Measurements from ENCODE around the gene SEC62. TPM values are rescaled to one million over a fixed set of nuclear protein-coding genes. Genes with fewer than 3 reads are reported as not detected.

The SEC62 gene
- total and polyA plus RNA-seq, 2 donors from 2014 or later, result 131 to 139 TPM

GRCh38 chr3:169968224-169968885 lies 1.7 kb downstream of the SEC62 start:
- peaks cover 4 to 5% (median 5%) of the 10 kb centered on the region in 3 donors for H3K4me1 ChIP-seq (ENCODE audit: control insufficient read depth in 2 of 3, insufficient read depth in 2 of 3, low read depth in 1 of 3, low read length in 3 of 3)
- H3K9ac ChIP-seq (ENCODE audit: low read length in 3 of 3), result peak overlapping the region; percentile 50 to 98 (median 86)
- H3K4me3 ChIP-seq (ENCODE audit: low read length in 3 of 3), result peak overlapping the region; percentile 33 to 96 (median 95)
- peaks cover 0 to 4% (median 0%) of the 10 kb centered on the region in 3 donors for H3K36me3 ChIP-seq (ENCODE audit: control insufficient read depth in 2 of 3, insufficient read depth in 3 of 3, low read length in 3 of 3)
- H3K9me3 ChIP-seq (ENCODE audit: control insufficient read depth in 2 of 3, insufficient read depth in 1 of 3, low read length in 3 of 3), result no peaks in the 10 kb centered on the region
- H3K27me3 ChIP-seq (ENCODE audit: control insufficient read depth, insufficient read depth, low read length), result no peaks in the 10 kb centered on the region
- FAIRE-seq (no peak), DNase-seq (peak in 1 of 5 donors; percentile 7)
- peak overlapping the region in 1 of 2 donors; percentile 23 for H3K27ac ChIP-seq (ENCODE audit: low read depth in 2 of 2, low read length in 2 of 2)
- TF ChIP-seq CTCF (IDR thresholded peaks at IDR 0.05; ENCODE audit: borderline replicate concordance, extremely low read depth, insufficient read depth), result no peak
- intact Hi-C loops (cut with DNase I), result no loop called here

DNA sequence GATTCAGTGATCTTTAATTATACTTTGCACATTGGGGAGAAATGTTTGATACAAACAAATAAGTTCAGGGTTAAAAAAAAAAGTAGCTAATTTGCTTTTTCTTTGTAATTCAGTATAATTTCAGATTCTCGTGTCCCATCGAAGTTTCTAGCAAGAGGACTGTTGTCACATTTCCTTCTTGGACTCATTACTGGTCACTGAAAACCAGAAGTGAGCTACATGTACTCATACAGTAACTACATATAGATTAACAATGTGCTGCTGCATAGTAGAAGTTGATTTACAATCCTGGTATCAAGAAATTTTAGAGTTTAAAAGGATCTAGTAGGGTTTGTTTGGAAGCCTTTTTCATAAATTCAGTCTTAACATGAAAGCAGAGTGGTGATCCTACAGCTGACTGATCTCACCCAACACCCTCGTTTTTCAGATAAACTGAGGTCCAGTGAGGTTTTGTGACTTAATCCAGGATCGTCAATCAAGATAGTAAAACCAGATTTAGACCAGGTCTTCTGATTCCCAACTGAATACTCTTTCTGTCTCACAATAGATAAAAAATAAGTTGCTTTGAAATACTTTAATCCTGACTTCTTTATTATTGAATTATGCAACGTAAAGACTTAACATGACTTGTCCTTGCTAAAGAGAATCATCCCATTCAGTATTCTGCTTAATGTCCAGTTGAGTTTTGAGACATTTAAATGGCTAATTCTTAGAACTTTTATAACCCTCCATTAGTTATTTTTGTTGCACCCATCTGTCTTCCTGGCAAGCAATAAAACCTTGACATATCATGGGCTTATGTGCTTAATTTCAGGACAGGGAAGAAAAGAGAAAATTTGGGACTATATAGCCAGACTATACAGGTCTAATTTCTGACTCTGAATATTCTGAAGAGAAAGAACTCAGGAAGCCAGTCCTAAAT lies 2.8 kb downstream of the SEC62 start:
- DNase-seq (peak in 1 of 5 donors; percentile 18), FAIRE-seq (no peak)
- Histone ChIP-seq H3K9me3 (ENCODE audit: control insufficient read depth in 2 of 3, insufficient read depth in 1 of 3, low read length in 3 of 3) (no peaks in the 10 kb centered on the region), H3K27me3 (ENCODE audit: control insufficient read depth, insufficient read depth, low read length) (no peaks in the 10 kb centered on the region), H3K9ac (ENCODE audit: low read length in 3 of 3) (no peak overlapping the region), H3K27ac (ENCODE audit: low read depth in 2 of 2, low read length in 2 of 2) (no peak overlapping the region), H3K36me3 (ENCODE audit: control insufficient read depth in 2 of 3, insufficient read depth in 3 of 3, low read length in 3 of 3) (peaks cover 0 to 4% (median 0%) of the 10 kb centered on the region in 3 donors), H3K4me1 (ENCODE audit: control insufficient read depth in 2 of 3, insufficient read depth in 2 of 3, low read depth in 1 of 3, low read length in 3 of 3) (peaks cover 4 to 5% (median 5%) of the 10 kb centered on the region in 3 donors), H3K4me3 (ENCODE audit: low read length in 3 of 3) (no peak overlapping the region)
- TF ChIP-seq CTCF (IDR thresholded peaks at IDR 0.05; ENCODE audit: borderline replicate concordance, extremely low read depth, insufficient read depth), result no peak
- intact Hi-C loops (cut with DNase I), result no loop called here

GRCh38 chr3:169970847-169971246 lies 4.2 kb downstream of the SEC62 start:
- intact Hi-C loops (cut with DNase I), result no loop called here
- no peak for TF ChIP-seq CTCF (IDR thresholded peaks at IDR 0.05; ENCODE audit: borderline replicate concordance, extremely low read depth, insufficient read depth)
- DNase-seq (no peak), FAIRE-seq (no peak)
- Histone ChIP-seq H3K4me3 (ENCODE audit: low read length in 3 of 3) (no peak overlapping the region), H3K4me1 (ENCODE audit: control insufficient read depth in 2 of 3, insufficient read depth in 2 of 3, low read depth in 1 of 3, low read length in 3 of 3) (peaks cover 4 to 5% (median 5%) of the 10 kb centered on the region in 3 donors), H3K27ac (ENCODE audit: low read depth in 2 of 2, low read length in 2 of 2) (no peak overlapping the region), H3K36me3 (ENCODE audit: control insufficient read depth in 2 of 3, insufficient read depth in 3 of 3, low read length in 3 of 3) (peaks cover 0 to 5% (median 0%) of the 10 kb centered on the region in 3 donors), H3K27me3 (ENCODE audit: control insufficient read depth, insufficient read depth, low read length) (no peaks in the 10 kb centered on the region), H3K9ac (ENCODE audit: low read length in 3 of 3) (no peak overlapping the region), H3K9me3 (ENCODE audit: control insufficient read depth in 2 of 3, insufficient read depth in 1 of 3, low read length in 3 of 3) (no peaks in the 10 kb centered on the region)

Measured in kidney (tissue), 14 donors.